Caco-2 (cell line): ENCODE data around the gene GUCA2A. TPM values are rescaled to one million over a fixed set of nuclear protein-coding genes. Genes with fewer than 3 reads are reported as not detected.

Experiments used
- BruUV-seq: library from RNA; stranded (reverse); fragments of 400-500 nt; replicated peaks from 2 replicates; lab custom pipeline; 2021; lab: Mats Ljungman, UMichigan
- CTCF ChIA-PET: fragments of 300-600 bp; sonication (Branson Sonifier 250); formaldehyde crosslinking; loops from one replicate; lab custom pipeline; 2022; ENCODE audit warnings: antibody characterized with exemption; lab: Charles Lee
- POLR2A ChIA-PET: fragments of 300-600 bp; sonication (Branson Sonifier 250); formaldehyde crosslinking; loops from one replicate; lab custom pipeline; 2022; ENCODE audit warnings: antibody characterized with exemption; lab: Charles Lee
- DNase-seq, 2 experiments: peaks; one replicate each; pipeline versions ENCODE4 v3.0.0 to v3.0.0-alpha.2; 2020 to 2022
- H3K27me3 ChIP-seq: replicated peaks from 2 replicates; pipeline ENCODE4 v1.6.0; 2011; ENCODE audit warnings: low read length; ENCODE audit not compliant: control insufficient read depth, insufficient read depth
- H3K36me3 ChIP-seq: 2 replicates; pipeline ENCODE4 v1.5.1; 2011; ENCODE audit warnings: low read length; ENCODE audit not compliant: control insufficient read depth, insufficient read depth
- H3K4me1 ChIP-seq: fragments of 250-450 bp; sonication (Bioruptor Pico); 2 replicates; pipeline ENCODE4 v1.5.1; 2020; ENCODE audit warnings: mild to moderate bottlenecking
- H3K4me3 ChIP-seq: 2 replicates; pipeline ENCODE4 v1.5.1; 2011; ENCODE audit warnings: low read depth, mild to moderate bottlenecking, control low read depth, low read length
- H3K9me3 ChIP-seq: fragments of 250-450 bp; sonication (Bioruptor Pico); 2 replicates; pipeline ENCODE4 v1.5.1; 2020; ENCODE audit warnings: mild to moderate bottlenecking, moderate library complexity
- H3K27ac Mint-ChIP-seq: one replicate; pipeline ENCODE4 v1.8.0; 2022; ENCODE audit warnings: mixed read lengths; ENCODE audit not compliant: unreplicated experiment
- H3K27me3 Mint-ChIP-seq: one replicate; pipeline ENCODE4 v1.8.0; 2022; ENCODE audit warnings: mixed read lengths; ENCODE audit not compliant: insufficient read depth, unreplicated experiment
- H3K36me3 Mint-ChIP-seq: one replicate; pipeline ENCODE4 v1.8.0; 2022; ENCODE audit warnings: mild to moderate bottlenecking, mixed read lengths; ENCODE audit not compliant: insufficient read depth, unreplicated experiment
- H3K4me1 Mint-ChIP-seq: one replicate; pipeline ENCODE4 v1.8.0; 2022; ENCODE audit warnings: low read depth, mixed read lengths; ENCODE audit not compliant: unreplicated experiment
- H3K4me3 Mint-ChIP-seq: one replicate; pipeline ENCODE4 v1.8.0; 2022; ENCODE audit warnings: mild to moderate bottlenecking, moderate library complexity, mixed read lengths; ENCODE audit not compliant: unreplicated experiment
- H3K9me3 Mint-ChIP-seq: one replicate; pipeline ENCODE4 v1.8.0; 2022; ENCODE audit warnings: mixed read lengths; ENCODE audit not compliant: unreplicated experiment
- intact Hi-C: fragments of 100-400 bp; cut with micrococcal nuclease; formaldehyde crosslinking; loops from one replicate; pipeline ENCODE4 v1.10.0; 2022; ENCODE audit not compliant: unreplicated experiment
- total RNA-seq: library from RNA; stranded (reverse); gene quantifications from 2 replicates; pipeline ENCODE4 v1.2.3, GENCODE V29; 2022
- TF ChIP-seq, protein P1 (sequence below), 2 experiments: fragments of 200-600 bp in 1 of 2; IDR thresholded peaks; 1 replicate in 1 of 2; 2 replicates in 1 of 2; pipeline versions ENCODE4 v1.5.1 to v1.8.0; 2011 to 2022; ENCODE audit warnings: antibody characterized with exemption in 1 of 2, control low read depth in 1 of 2, inconsistent platforms in 1 of 2, low read depth in 1 of 2, low read length in 1 of 2, mild to moderate bottlenecking in 1 of 2, moderate library complexity in 1 of 2; ENCODE audit not compliant: insufficient read depth in 1 of 2, severe bottlenecking in 1 of 2, unreplicated experiment in 1 of 2

GUCA2A gene
- total RNA-seq, 1 experiment from 2014 or later = 28.8 TPM

- TF ChIP-seq, protein P1, sequence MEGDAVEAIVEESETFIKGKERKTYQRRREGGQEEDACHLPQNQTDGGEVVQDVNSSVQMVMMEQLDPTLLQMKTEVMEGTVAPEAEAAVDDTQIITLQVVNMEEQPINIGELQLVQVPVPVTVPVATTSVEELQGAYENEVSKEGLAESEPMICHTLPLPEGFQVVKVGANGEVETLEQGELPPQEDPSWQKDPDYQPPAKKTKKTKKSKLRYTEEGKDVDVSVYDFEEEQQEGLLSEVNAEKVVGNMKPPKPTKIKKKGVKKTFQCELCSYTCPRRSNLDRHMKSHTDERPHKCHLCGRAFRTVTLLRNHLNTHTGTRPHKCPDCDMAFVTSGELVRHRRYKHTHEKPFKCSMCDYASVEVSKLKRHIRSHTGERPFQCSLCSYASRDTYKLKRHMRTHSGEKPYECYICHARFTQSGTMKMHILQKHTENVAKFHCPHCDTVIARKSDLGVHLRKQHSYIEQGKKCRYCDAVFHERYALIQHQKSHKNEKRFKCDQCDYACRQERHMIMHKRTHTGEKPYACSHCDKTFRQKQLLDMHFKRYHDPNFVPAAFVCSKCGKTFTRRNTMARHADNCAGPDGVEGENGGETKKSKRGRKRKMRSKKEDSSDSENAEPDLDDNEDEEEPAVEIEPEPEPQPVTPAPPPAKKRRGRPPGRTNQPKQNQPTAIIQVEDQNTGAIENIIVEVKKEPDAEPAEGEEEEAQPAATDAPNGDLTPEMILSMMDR (IDR thresholded peaks at IDR 0.05; ENCODE audit: insufficient read depth in 1 of 2, low read depth in 1 of 2, low read length in 1 of 2, severe bottlenecking in 1 of 2, unreplicated experiment in 1 of 2) = no peak
- intact Hi-C loops = no loop called here
- no peak overlapping the region for H3K4me3 ChIP-seq
- Mint-ChIP-seq H3K27me3 (peaks cover 13% of the 10 kb centered on the region), H3K4me3 (no peak overlapping the region), H3K36me3 (no peaks in the 10 kb centered on the region), H3K9me3 (no peaks in the 10 kb centered on the region), H3K27ac (no peak overlapping the region), H3K4me1 (no peaks in the 10 kb centered on the region)
- BruUV-seq = no TSS peak
- H3K27me3 ChIP-seq = no peaks in the 10 kb centered on the region
- H3K36me3 ChIP-seq = no peaks in the 10 kb centered on the region
- POLR2A ChIA-PET = no interaction called here
- no peaks in the 10 kb centered on the region for H3K9me3 ChIP-seq
- no peak for DNase-seq
- CTCF ChIA-PET = no interaction called here
- H3K4me1 ChIP-seq = no peaks in the 10 kb centered on the region
Observed at GRCh38 chr1:42114229-42114628, 50.3 kb downstream of the GUCA2A start.

Other genes starting within 250 kb of the GUCA2A start
- gene HIVEP3, start 245.8 kb downstream of the GUCA2A start, total RNA-seq = 0.25 and 0.37 TPM in 2 replicates
- 0.75 TPM in 1 of 2 replicates, not detected in the other for gene GUCA2B, start 11.3 kb downstream of the GUCA2A start, total RNA-seq
- gene FOXJ3, start 170.5 kb upstream of the GUCA2A start, total RNA-seq = 60.2 and 66.7 TPM in 2 replicates
- gene RIMKLA, start 216.0 kb upstream of the GUCA2A start, total RNA-seq = 10.6 and 12.4 TPM in 2 replicates